Panc1 (cell line): ENCODE results near the gene MYO1H. TPM values are rescaled to one million over a fixed set of nuclear protein-coding genes. Genes with fewer than 3 reads are reported as not detected.

Experiments used
- ATAC-seq: fragments of 200-7000 bp; cut with Tn5 transposase; 2 replicates; pipeline ENCODE4 v1.9.1; 2020; ENCODE audit warnings: mild to moderate bottlenecking, moderate library complexity
- BruUV-seq: library from RNA; stranded (reverse); fragments of 400-500 nt; replicated peaks from 2 replicates; lab custom pipeline; 2021; lab: Mats Ljungman, UMichigan
- CTCF ChIA-PET: fragments of 300-600 bp; sonication (Branson Sonifier 250); formaldehyde crosslinking; loops from one replicate; lab custom pipeline; 2022; ENCODE audit warnings: antibody characterized with exemption; lab: Charles Lee
- POLR2A ChIA-PET: fragments of 300-600 bp; sonication (Branson Sonifier 250); formaldehyde crosslinking; loops from one replicate; lab custom pipeline; 2022; ENCODE audit warnings: antibody characterized with exemption; lab: Charles Lee
- DNase-seq: peaks from one replicate; pipeline ENCODE4 v3.0.0-alpha.2; 2010; ENCODE audit warnings: low read depth, low spot score
- H3K27ac ChIP-seq: 2 replicates; pipeline ENCODE4 v1.5.1; 2011; ENCODE audit warnings: mild to moderate bottlenecking, low read length, inconsistent platforms
- H3K27me3 ChIP-seq: fragments of 200-500 bp; sonication (Bioruptor generic); 2 replicates; pipeline ENCODE4 v1.6.0; 2014; ENCODE audit warnings: low read length, inconsistent platforms; ENCODE audit not compliant: control insufficient read depth, insufficient read depth
- H3K36me3 ChIP-seq: fragments of 200-500 bp; sonication (Bioruptor generic); 2 replicates; pipeline ENCODE4 v1.5.1; 2014; ENCODE audit warnings: inconsistent platforms, mild to moderate bottlenecking, low read length, moderate library complexity; ENCODE audit not compliant: control insufficient read depth, insufficient read depth
- H3K4me1 ChIP-seq: 2 replicates; pipeline ENCODE4 v1.5.1; 2011; ENCODE audit warnings: inconsistent platforms, mild to moderate bottlenecking, low read length, moderate library complexity; ENCODE audit not compliant: control insufficient read depth, insufficient read depth
- H3K4me3 ChIP-seq, 2 experiments: 2 replicates each; pipeline ENCODE4 v1.5.1; 2011 to 2012; ENCODE audit warnings: low read depth in 2 of 2, low read length in 2 of 2, mild to moderate bottlenecking in 2 of 2, inconsistent platforms in 1 of 2, moderate library complexity in 1 of 2
- H3K9me3 ChIP-seq: fragments of 200-500 bp; sonication (Bioruptor generic); 2 replicates; pipeline ENCODE4 v1.5.1; 2014; ENCODE audit warnings: low read depth, mild to moderate bottlenecking, inconsistent platforms, low read length, moderate library complexity; ENCODE audit not compliant: control insufficient read depth, insufficient read depth
- POLR2AphosphoS5 ChIP-seq: IDR thresholded peaks from 2 replicates; pipeline ENCODE4 v1.6.1; 2012; ENCODE audit warnings: mild to moderate bottlenecking, low read depth, low read length, moderate library complexity
- SIN3A ChIP-seq: IDR thresholded peaks from 2 replicates; pipeline ENCODE4 v1.6.1; 2012; ENCODE audit warnings: low read depth, mild to moderate bottlenecking, low read length, moderate library complexity, borderline replicate concordance; ENCODE audit not compliant: insufficient read depth
- TCF7L2 ChIP-seq: IDR thresholded peaks from 2 replicates; pipeline ENCODE4 v1.6.1; 2011; ENCODE audit warnings: mild to moderate bottlenecking, low read depth, low read length, inconsistent platforms
- in situ Hi-C: cut with HindIII; loops from 2 replicates; pipeline ENCODE4 v1.10.0; 2016; ENCODE audit warnings: low sequenced_read_pairs, low pct_unique_long_range_greater_than_20kb
- intact Hi-C: fragments of 100-400 bp; cut with micrococcal nuclease; formaldehyde crosslinking; loops from one replicate; pipeline ENCODE4 v1.10.0; 2022; ENCODE audit not compliant: unreplicated experiment
- total RNA-seq: library from RNA; stranded (reverse); gene quantifications from one replicate; pipeline ENCODE4 v1.2.1, GENCODE V29; 2021; ENCODE audit not compliant: unreplicated experiment
- TF ChIP-seq, protein P1 (sequence below): fragments of 450-650 bp; IDR thresholded peaks from 2 replicates; pipeline ENCODE4 v1.5.1; 2017; ENCODE audit warnings: mild to moderate bottlenecking
- TF ChIP-seq, protein P2 (sequence below), 2 experiments: IDR thresholded peaks; 2 replicates each; pipeline ENCODE4 v1.6.1; 2011 to 2012; ENCODE audit warnings: low read depth in 2 of 2, control low read depth in 1 of 2, low read length in 1 of 2, mild to moderate bottlenecking in 1 of 2, moderate library complexity in 1 of 2; ENCODE audit not compliant: insufficient read depth in 1 of 2

Gene MYO1H
- total RNA-seq, 1 experiment from 2014 or later, result not detected

GRCh38 chr12:109448272-109448671 lies 100.6 kb downstream of the MYO1H start:
- in situ Hi-C loops (no loop called here), intact Hi-C loops (no loop called here)
- DNase-seq, result no peak
- ChIA-PET POLR2A (no interaction called here), CTCF (no interaction called here)
- no peaks in the 10 kb centered on the region for H3K27me3 ChIP-seq
- no peaks in the 10 kb centered on the region for H3K9me3 ChIP-seq
- H3K36me3 ChIP-seq, result peaks cover 5% of the 10 kb centered on the region; the same call in 1 of the 2 replicates
- no peak overlapping the region for H3K4me3 ChIP-seq
- H3K27ac ChIP-seq, result no peak overlapping the region
- no TSS peak for BruUV-seq
- H3K4me1 ChIP-seq, result no peaks in the 10 kb centered on the region
- ATAC-seq, result no peak
- TF ChIP-seq POLR2AphosphoS5 (no peak), TCF7L2 (no peak), SIN3A (no peak)
- TF ChIP-seq, protein P1, sequence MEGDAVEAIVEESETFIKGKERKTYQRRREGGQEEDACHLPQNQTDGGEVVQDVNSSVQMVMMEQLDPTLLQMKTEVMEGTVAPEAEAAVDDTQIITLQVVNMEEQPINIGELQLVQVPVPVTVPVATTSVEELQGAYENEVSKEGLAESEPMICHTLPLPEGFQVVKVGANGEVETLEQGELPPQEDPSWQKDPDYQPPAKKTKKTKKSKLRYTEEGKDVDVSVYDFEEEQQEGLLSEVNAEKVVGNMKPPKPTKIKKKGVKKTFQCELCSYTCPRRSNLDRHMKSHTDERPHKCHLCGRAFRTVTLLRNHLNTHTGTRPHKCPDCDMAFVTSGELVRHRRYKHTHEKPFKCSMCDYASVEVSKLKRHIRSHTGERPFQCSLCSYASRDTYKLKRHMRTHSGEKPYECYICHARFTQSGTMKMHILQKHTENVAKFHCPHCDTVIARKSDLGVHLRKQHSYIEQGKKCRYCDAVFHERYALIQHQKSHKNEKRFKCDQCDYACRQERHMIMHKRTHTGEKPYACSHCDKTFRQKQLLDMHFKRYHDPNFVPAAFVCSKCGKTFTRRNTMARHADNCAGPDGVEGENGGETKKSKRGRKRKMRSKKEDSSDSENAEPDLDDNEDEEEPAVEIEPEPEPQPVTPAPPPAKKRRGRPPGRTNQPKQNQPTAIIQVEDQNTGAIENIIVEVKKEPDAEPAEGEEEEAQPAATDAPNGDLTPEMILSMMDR, result no peak
- TF ChIP-seq, protein P2, sequence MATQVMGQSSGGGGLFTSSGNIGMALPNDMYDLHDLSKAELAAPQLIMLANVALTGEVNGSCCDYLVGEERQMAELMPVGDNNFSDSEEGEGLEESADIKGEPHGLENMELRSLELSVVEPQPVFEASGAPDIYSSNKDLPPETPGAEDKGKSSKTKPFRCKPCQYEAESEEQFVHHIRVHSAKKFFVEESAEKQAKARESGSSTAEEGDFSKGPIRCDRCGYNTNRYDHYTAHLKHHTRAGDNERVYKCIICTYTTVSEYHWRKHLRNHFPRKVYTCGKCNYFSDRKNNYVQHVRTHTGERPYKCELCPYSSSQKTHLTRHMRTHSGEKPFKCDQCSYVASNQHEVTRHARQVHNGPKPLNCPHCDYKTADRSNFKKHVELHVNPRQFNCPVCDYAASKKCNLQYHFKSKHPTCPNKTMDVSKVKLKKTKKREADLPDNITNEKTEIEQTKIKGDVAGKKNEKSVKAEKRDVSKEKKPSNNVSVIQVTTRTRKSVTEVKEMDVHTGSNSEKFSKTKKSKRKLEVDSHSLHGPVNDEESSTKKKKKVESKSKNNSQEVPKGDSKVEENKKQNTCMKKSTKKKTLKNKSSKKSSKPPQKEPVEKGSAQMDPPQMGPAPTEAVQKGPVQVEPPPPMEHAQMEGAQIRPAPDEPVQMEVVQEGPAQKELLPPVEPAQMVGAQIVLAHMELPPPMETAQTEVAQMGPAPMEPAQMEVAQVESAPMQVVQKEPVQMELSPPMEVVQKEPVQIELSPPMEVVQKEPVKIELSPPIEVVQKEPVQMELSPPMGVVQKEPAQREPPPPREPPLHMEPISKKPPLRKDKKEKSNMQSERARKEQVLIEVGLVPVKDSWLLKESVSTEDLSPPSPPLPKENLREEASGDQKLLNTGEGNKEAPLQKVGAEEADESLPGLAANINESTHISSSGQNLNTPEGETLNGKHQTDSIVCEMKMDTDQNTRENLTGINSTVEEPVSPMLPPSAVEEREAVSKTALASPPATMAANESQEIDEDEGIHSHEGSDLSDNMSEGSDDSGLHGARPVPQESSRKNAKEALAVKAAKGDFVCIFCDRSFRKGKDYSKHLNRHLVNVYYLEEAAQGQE (IDR thresholded peaks at IDR 0.05; ENCODE audit: insufficient read depth in 1 of 2, low read depth in 2 of 2, low read length in 1 of 2), result no peak

DNA sequence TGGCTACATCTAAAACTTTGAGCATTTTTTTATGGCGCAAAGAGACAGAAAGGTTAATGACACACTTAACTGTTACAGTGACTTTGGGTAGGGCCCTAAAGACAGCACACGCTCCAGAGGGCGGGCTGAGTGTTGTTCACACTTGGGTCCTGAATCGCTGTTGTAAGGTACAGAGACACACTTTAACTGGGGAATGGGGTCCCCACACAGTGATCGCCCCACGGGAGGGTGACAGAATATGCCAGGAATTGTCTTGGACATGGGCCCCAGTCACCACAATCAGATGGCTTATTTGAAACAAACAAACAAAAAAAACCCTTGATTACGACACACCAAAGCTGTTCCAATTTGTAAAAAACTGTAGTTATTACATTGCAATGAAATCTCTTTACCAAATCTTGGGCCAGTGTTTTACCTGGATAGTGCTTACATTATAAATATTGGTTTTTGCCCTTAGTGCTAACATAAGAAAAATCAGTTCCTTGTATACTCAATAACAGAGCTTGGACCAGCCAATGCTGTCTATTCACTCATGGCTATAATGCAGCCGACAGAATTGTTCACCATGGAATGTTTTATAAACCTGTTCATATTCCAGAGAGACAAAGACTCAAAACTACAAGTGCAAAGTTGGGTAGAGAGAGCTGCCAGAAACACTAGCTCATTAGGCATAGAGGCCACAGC lies 101.1 kb downstream of the MYO1H start:
- Histone ChIP-seq H3K27me3 (no peaks in the 10 kb centered on the region), H3K27ac (no peak overlapping the region), H3K9me3 (no peaks in the 10 kb centered on the region), H3K36me3 (peaks cover 5% of the 10 kb centered on the region; the same call in 1 of the 2 replicates), H3K4me1 (no peaks in the 10 kb centered on the region), H3K4me3 (no peak overlapping the region)
- CTCF ChIA-PET, result no interaction called here
- intact Hi-C loops (no loop called here), in situ Hi-C loops (no loop called here)
- no peak for DNase-seq
- BruUV-seq, result no TSS peak
- POLR2A ChIA-PET, result no interaction called here
- TF ChIP-seq POLR2AphosphoS5 (no peak), TCF7L2 (no peak), SIN3A (no peak)
- TF ChIP-seq, protein P1, result no peak
- TF ChIP-seq, protein P2 (IDR thresholded peaks at IDR 0.05; ENCODE audit: insufficient read depth in 1 of 2, low read depth in 2 of 2, low read length in 1 of 2), result no peak
- ATAC-seq, result no peak
